GM23338 (cell line): ENCODE results near the gene NEK8. TPM values are rescaled to one million over a fixed set of nuclear protein-coding genes. Genes with fewer than 3 reads are reported as not detected.

Source experiments
- ATAC-seq: fragments of 200-7000 bp; cut with Tn5 transposase; 3 replicates; pipeline ENCODE4 v1.9.1; 2020
- DNase-seq: peaks from one replicate; pipeline ENCODE4 v3.0.0-alpha.2; 2015; ENCODE audit warnings: low spot score
- H2AFZ ChIP-seq: fragments of 200-600 bp; sonication (generic); 2 replicates; pipeline ENCODE4 v1.8.0; 2016; ENCODE audit warnings: antibody characterized with exemption, mild to moderate bottlenecking, moderate library complexity
- H3F3A ChIP-seq: fragments of 200-600 bp; sonication (generic); replicated peaks from 2 replicates; pipeline ENCODE4 v1.8.0; 2017; ENCODE audit warnings: antibody characterized with exemption, mixed run types, low read depth
- H3K27ac ChIP-seq: fragments of 200-600 bp; sonication (generic); 2 replicates; pipeline ENCODE4 v1.6.1; 2016; ENCODE audit warnings: low read depth
- H3K27me3 ChIP-seq: fragments of 200-600 bp; sonication (generic); 2 replicates; pipeline ENCODE4 v1.8.0; 2016; ENCODE audit warnings: mild to moderate bottlenecking, mixed run types, moderate library complexity; ENCODE audit not compliant: insufficient read depth
- H3K36me3 ChIP-seq: fragments of 200-600 bp; sonication (generic); 2 replicates; pipeline ENCODE4 v1.8.0; 2016; ENCODE audit warnings: mild to moderate bottlenecking; ENCODE audit not compliant: insufficient read depth
- H3K4me1 ChIP-seq: fragments of 200-600 bp; sonication (generic); 2 replicates; pipeline ENCODE4 v1.8.0; 2016; ENCODE audit warnings: mild to moderate bottlenecking, moderate library complexity; ENCODE audit not compliant: insufficient read depth
- H3K4me2 ChIP-seq: fragments of 200-600 bp; sonication (generic); 2 replicates; pipeline ENCODE4 v1.7.1; 2017; ENCODE audit warnings: mixed run types
- H3K4me3 ChIP-seq: fragments of 200-600 bp; sonication (generic); 2 replicates; pipeline ENCODE4 v1.6.1; 2016; ENCODE audit warnings: mixed run types
- H3K79me2 ChIP-seq: fragments of 200-600 bp; sonication (generic); replicated peaks from 2 replicates; pipeline ENCODE4 v1.8.0; 2017; ENCODE audit warnings: mild to moderate bottlenecking; ENCODE audit not compliant: insufficient read depth
- H3K9me2 ChIP-seq: fragments of 200-600 bp; sonication (generic); 2 replicates; pipeline ENCODE4 v1.8.0; 2017; ENCODE audit not compliant: insufficient read depth
- H4K20me1 ChIP-seq: fragments of 200-600 bp; sonication (generic); replicated peaks from 2 replicates; pipeline ENCODE4 v1.8.0; 2017; ENCODE audit warnings: mild to moderate bottlenecking; ENCODE audit not compliant: insufficient read depth
- H3K27ac Mint-ChIP-seq: 2 replicates; pipeline ENCODE4 v1.8.0; 2020; ENCODE audit warnings: inconsistent platforms, mild to moderate bottlenecking, moderate library complexity, mixed read lengths
- H3K27me3 Mint-ChIP-seq: 3 replicates; pipeline ENCODE4 v1.8.0; 2022; ENCODE audit warnings: low read depth, mild to moderate bottlenecking, moderate library complexity, mixed read lengths, inconsistent platforms; ENCODE audit not compliant: insufficient read depth, poor library complexity
- H3K36me3 Mint-ChIP-seq: 3 replicates; pipeline ENCODE4 v1.8.0; 2021; ENCODE audit warnings: low read depth, mild to moderate bottlenecking, inconsistent platforms, moderate library complexity, mixed read lengths
- H3K4me1 Mint-ChIP-seq: 3 replicates; pipeline ENCODE4 v1.8.0; 2020; ENCODE audit warnings: mild to moderate bottlenecking, inconsistent platforms, mixed read lengths
- H3K4me3 Mint-ChIP-seq: 3 replicates; pipeline ENCODE4 v1.8.0; 2021; ENCODE audit warnings: moderate library complexity, mild to moderate bottlenecking, inconsistent platforms, mixed read lengths
- H3K9me3 Mint-ChIP-seq: 3 replicates; pipeline ENCODE4 v1.8.0; 2020; ENCODE audit warnings: moderate library complexity, mild to moderate bottlenecking, inconsistent platforms, mixed read lengths
- CREB1 ChIP-seq: fragments of 250-450 bp; sonication (Bioruptor Pico); IDR thresholded peaks from 2 replicates; pipeline ENCODE4 v1.5.0; 2020; ENCODE audit warnings: low read depth, mild to moderate bottlenecking, moderate library complexity
- EZH2 ChIP-seq: fragments of 200-600 bp; sonication (generic); IDR thresholded peaks from one replicate; pipeline ENCODE4 v1.8.0; 2017; ENCODE audit warnings: antibody characterized with exemption, mild to moderate bottlenecking, low read depth; ENCODE audit not compliant: unreplicated experiment
- EZH2phosphoT487 ChIP-seq: fragments of 200-600 bp; sonication (generic); IDR thresholded peaks from one replicate; pipeline ENCODE4 v1.8.1; 2018; ENCODE audit warnings: antibody characterized with exemption; ENCODE audit not compliant: unreplicated experiment
- JUNB ChIP-seq: IDR thresholded peaks from one replicate; pipeline ENCODE4 v1.6.1; 2016; ENCODE audit warnings: antibody characterized with exemption; ENCODE audit not compliant: unreplicated experiment
- NANOG ChIP-seq: IDR thresholded peaks from 2 replicates; pipeline ENCODE4 v1.6.1; 2016; ENCODE audit warnings: antibody characterized with exemption, borderline replicate concordance
- POLR2AphosphoS5 ChIP-seq: IDR thresholded peaks from 2 replicates; pipeline ENCODE4 v1.6.1; 2016; ENCODE audit warnings: antibody characterized with exemption, low read depth
- STAT1 ChIP-seq: IDR thresholded peaks from one replicate; pipeline ENCODE4 v1.6.1; 2016; ENCODE audit warnings: antibody characterized with exemption; ENCODE audit not compliant: unreplicated experiment
- ZNF114 ChIP-seq: fragments of 250-450 bp; sonication (Bioruptor Pico); IDR thresholded peaks from 2 replicates; pipeline ENCODE4 v1.5.0; 2020; ENCODE audit warnings: mild to moderate bottlenecking, moderate library complexity
- ZNF331 ChIP-seq: fragments of 250-450 bp; sonication (Bioruptor Pico); IDR thresholded peaks from 2 replicates; pipeline ENCODE4 v1.5.0; 2020; ENCODE audit warnings: low read depth, mild to moderate bottlenecking, moderate library complexity
- polyA plus RNA-seq: library from polyadenylated mRNA; unstranded; fragments of >200 nt; fragmentation: Nextera tagmentation; extraction: Ambion mirVana; gene quantifications from 2 replicates; pipeline ENCODE4 v1.2.1, GENCODE V29; 2016
- total RNA-seq: library from RNA; depleted of rRNA; stranded (reverse); fragments of >200 nt; shearing (Covaris generic); gene quantifications from 2 replicates; pipeline ENCODE4 v1.2.3, GENCODE V29; 2014
- TF ChIP-seq, protein P1 (sequence below): IDR thresholded peaks from one replicate; pipeline ENCODE4 v1.6.1; 2018; ENCODE audit warnings: antibody characterized with exemption; ENCODE audit not compliant: unreplicated experiment
- TF ChIP-seq, protein P2 (sequence below): fragments of 250-450 bp; sonication (Bioruptor Pico); IDR thresholded peaks from 2 replicates; pipeline ENCODE4 v1.5.0; 2020; ENCODE audit warnings: mild to moderate bottlenecking, moderate library complexity
- TF ChIP-seq, protein P3 (sequence below): IDR thresholded peaks from 2 replicates; pipeline ENCODE4 v1.6.1; 2016; ENCODE audit warnings: antibody characterized with exemption
- TF ChIP-seq, protein P4 (sequence below), 2 experiments: fragments of 200-600 bp in 1 of 2; sonication (generic) in 1 of 2; conservative IDR thresholded peaks; 2 replicates each; pipeline versions ENCODE4 v1.5.1 to v1.6.1; 2016 to 2017; ENCODE audit warnings: antibody characterized with exemption in 2 of 2, low read depth in 2 of 2, mild to moderate bottlenecking in 2 of 2, moderate library complexity in 1 of 2

The NEK8 gene
- total and polyA plus RNA-seq, 2 experiments from 2014 or later: 10.0 to 14.9 TPM

DNA sequence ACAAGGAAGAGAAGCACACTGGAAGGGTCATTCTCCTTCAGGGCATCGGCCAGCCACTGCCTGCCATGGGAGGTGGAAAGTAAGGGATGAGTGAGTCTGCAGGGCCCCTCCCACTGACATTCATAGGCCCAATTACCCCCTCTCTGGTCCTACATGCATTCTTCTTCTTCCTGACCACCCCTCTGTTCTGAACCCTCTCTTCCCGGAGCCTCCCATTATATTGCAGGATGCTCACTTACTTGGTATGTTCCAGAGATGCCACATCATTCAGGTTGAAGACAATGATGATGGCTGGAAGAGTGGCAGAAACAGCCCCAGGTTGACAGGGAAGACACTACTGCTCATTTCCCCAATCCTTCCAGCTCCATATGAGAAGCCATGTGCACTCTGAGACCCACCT, 13.4 kb upstream of the NEK8 start:
- Histone ChIP-seq H3K9me2 (no peaks in the 10 kb centered on the region), H3F3A (peaks cover 42% of the 10 kb centered on the region), H3K4me2 (peak overlapping the region; percentile 84; the same call in 1 of the 2 replicates), H4K20me1 (peaks cover 3% of the 10 kb centered on the region; the same call in 1 of the 2 replicates), H2AFZ (no peak overlapping the region), H3K4me3 (no peak overlapping the region), H3K27ac (no peak overlapping the region), H3K36me3 (peaks cover 13% of the 10 kb centered on the region; the same call in 1 of the 2 replicates), H3K79me2 (peaks cover 29% of the 10 kb centered on the region), H3K4me1 (peaks cover 21% of the 10 kb centered on the region), H3K27me3 (no peaks in the 10 kb centered on the region)
- Mint-ChIP-seq H3K4me3 (peak overlapping the region; percentile 100; the same call in 2 of the 3 replicates), H3K27ac (no peak overlapping the region), H3K27me3 (peaks cover 35% of the 10 kb centered on the region), H3K9me3 (no peaks in the 10 kb centered on the region; the same call in 1 of the 3 replicates), H3K36me3 (peaks cover 48% of the 10 kb centered on the region), H3K4me1 (peaks cover 36% of the 10 kb centered on the region)
- TF ChIP-seq STAT1: no peak
- TF ChIP-seq, protein P1, sequence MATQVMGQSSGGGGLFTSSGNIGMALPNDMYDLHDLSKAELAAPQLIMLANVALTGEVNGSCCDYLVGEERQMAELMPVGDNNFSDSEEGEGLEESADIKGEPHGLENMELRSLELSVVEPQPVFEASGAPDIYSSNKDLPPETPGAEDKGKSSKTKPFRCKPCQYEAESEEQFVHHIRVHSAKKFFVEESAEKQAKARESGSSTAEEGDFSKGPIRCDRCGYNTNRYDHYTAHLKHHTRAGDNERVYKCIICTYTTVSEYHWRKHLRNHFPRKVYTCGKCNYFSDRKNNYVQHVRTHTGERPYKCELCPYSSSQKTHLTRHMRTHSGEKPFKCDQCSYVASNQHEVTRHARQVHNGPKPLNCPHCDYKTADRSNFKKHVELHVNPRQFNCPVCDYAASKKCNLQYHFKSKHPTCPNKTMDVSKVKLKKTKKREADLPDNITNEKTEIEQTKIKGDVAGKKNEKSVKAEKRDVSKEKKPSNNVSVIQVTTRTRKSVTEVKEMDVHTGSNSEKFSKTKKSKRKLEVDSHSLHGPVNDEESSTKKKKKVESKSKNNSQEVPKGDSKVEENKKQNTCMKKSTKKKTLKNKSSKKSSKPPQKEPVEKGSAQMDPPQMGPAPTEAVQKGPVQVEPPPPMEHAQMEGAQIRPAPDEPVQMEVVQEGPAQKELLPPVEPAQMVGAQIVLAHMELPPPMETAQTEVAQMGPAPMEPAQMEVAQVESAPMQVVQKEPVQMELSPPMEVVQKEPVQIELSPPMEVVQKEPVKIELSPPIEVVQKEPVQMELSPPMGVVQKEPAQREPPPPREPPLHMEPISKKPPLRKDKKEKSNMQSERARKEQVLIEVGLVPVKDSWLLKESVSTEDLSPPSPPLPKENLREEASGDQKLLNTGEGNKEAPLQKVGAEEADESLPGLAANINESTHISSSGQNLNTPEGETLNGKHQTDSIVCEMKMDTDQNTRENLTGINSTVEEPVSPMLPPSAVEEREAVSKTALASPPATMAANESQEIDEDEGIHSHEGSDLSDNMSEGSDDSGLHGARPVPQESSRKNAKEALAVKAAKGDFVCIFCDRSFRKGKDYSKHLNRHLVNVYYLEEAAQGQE: no peak
- TF ChIP-seq EZH2phosphoT487: no peak
- TF ChIP-seq EZH2: no peak
- no peak for TF ChIP-seq ZNF331 (CRISPR knock-in tag)
- TF ChIP-seq, protein P2, sequence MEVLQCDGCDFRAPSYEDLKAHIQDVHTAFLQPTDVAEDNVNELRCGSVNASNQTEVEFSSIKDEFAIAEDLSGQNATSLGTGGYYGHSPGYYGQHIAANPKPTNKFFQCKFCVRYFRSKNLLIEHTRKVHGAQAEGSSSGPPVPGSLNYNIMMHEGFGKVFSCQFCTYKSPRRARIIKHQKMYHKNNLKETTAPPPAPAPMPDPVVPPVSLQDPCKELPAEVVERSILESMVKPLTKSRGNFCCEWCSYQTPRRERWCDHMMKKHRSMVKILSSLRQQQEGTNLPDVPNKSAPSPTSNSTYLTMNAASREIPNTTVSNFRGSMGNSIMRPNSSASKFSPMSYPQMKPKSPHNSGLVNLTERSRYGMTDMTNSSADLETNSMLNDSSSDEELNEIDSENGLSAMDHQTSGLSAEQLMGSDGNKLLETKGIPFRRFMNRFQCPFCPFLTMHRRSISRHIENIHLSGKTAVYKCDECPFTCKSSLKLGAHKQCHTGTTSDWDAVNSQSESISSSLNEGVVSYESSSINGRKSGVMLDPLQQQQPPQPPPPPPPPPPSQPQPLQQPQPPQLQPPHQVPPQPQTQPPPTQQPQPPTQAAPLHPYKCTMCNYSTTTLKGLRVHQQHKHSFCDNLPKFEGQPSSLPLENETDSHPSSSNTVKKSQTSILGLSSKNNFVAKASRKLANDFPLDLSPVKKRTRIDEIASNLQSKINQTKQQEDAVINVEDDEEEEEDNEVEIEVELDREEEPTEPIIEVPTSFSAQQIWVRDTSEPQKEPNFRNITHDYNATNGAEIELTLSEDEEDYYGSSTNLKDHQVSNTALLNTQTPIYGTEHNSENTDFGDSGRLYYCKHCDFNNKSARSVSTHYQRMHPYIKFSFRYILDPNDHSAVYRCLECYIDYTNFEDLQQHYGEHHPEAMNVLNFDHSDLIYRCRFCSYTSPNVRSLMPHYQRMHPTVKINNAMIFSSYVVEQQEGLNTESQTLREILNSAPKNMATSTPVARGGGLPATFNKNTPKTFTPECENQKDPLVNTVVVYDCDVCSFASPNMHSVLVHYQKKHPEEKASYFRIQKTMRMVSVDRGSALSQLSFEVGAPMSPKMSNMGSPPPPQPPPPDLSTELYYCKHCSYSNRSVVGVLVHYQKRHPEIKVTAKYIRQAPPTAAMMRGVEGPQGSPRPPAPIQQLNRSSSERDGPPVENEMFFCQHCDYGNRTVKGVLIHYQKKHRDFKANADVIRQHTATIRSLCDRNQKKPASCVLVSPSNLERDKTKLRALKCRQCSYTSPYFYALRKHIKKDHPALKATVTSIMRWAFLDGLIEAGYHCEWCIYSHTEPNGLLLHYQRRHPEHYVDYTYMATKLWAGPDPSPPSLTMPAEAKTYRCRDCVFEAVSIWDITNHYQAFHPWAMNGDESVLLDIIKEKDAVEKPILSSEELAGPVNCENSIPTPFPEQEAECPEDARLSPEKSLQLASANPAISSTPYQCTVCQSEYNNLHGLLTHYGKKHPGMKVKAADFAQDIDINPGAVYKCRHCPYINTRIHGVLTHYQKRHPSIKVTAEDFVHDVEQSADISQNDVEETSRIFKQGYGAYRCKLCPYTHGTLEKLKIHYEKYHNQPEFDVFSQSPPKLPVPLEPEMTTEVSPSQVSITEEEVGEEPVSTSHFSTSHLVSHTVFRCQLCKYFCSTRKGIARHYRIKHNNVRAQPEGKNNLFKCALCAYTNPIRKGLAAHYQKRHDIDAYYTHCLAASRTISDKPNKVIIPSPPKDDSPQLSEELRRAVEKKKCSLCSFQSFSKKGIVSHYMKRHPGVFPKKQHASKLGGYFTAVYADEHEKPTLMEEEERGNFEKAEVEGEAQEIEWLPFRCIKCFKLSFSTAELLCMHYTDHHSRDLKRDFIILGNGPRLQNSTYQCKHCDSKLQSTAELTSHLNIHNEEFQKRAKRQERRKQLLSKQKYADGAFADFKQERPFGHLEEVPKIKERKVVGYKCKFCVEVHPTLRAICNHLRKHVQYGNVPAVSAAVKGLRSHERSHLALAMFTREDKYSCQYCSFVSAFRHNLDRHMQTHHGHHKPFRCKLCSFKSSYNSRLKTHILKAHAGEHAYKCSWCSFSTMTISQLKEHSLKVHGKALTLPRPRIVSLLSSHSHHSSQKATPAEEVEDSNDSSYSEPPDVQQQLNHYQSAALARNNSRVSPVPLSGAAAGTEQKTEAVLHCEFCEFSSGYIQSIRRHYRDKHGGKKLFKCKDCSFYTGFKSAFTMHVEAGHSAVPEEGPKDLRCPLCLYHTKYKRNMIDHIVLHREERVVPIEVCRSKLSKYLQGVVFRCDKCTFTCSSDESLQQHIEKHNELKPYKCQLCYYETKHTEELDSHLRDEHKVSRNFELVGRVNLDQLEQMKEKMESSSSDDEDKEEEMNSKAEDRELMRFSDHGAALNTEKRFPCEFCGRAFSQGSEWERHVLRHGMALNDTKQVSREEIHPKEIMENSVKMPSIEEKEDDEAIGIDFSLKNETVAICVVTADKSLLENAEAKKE (CRISPR knock-in tag): no peak
- no peak for TF ChIP-seq JUNB
- TF ChIP-seq ZNF114 (CRISPR knock-in tag): no peak
- TF ChIP-seq, protein P3, sequence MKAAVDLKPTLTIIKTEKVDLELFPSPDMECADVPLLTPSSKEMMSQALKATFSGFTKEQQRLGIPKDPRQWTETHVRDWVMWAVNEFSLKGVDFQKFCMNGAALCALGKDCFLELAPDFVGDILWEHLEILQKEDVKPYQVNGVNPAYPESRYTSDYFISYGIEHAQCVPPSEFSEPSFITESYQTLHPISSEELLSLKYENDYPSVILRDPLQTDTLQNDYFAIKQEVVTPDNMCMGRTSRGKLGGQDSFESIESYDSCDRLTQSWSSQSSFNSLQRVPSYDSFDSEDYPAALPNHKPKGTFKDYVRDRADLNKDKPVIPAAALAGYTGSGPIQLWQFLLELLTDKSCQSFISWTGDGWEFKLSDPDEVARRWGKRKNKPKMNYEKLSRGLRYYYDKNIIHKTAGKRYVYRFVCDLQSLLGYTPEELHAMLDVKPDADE: no peak
- TF ChIP-seq NANOG: no peak
- TF ChIP-seq, protein P4, sequence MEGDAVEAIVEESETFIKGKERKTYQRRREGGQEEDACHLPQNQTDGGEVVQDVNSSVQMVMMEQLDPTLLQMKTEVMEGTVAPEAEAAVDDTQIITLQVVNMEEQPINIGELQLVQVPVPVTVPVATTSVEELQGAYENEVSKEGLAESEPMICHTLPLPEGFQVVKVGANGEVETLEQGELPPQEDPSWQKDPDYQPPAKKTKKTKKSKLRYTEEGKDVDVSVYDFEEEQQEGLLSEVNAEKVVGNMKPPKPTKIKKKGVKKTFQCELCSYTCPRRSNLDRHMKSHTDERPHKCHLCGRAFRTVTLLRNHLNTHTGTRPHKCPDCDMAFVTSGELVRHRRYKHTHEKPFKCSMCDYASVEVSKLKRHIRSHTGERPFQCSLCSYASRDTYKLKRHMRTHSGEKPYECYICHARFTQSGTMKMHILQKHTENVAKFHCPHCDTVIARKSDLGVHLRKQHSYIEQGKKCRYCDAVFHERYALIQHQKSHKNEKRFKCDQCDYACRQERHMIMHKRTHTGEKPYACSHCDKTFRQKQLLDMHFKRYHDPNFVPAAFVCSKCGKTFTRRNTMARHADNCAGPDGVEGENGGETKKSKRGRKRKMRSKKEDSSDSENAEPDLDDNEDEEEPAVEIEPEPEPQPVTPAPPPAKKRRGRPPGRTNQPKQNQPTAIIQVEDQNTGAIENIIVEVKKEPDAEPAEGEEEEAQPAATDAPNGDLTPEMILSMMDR (conservative IDR thresholded peaks at IDR 0.05; ENCODE audit: low read depth in 2 of 2): no peak
- TF ChIP-seq POLR2AphosphoS5: no peak
- TF ChIP-seq CREB1 (CRISPR knock-in tag): no peak
- no peak for ATAC-seq
- DNase-seq: no peak
